CD14-positive monocyte (primary cell): ENCODE data around the gene FAM151B. TPM values are rescaled to one million over a fixed set of nuclear protein-coding genes. Genes with fewer than 3 reads are reported as not detected.

ENCODE experiments used
- DNase-seq, 3 donors: peaks; one replicate each; pipeline ENCODE4 v3.0.0-alpha.2; 2011 to 2022
- H2AFZ ChIP-seq: 2 replicates; pipeline ENCODE4 v1.6.0; 2012; ENCODE audit warnings: mild to moderate bottlenecking, low read depth, low read length, inconsistent platforms; ENCODE audit not compliant: insufficient read depth, poor library complexity, severe bottlenecking
- H3K27ac ChIP-seq, 2 donors: 1 replicate in 1 of 2; 2 replicates in 1 of 2; pipeline ENCODE4 v1.5.1; 2012 to 2013; ENCODE audit warnings: low read length in 2 of 2, control low read depth in 1 of 2, inconsistent platforms in 1 of 2, low read depth in 1 of 2, mild to moderate bottlenecking in 1 of 2
- H3K27me3 ChIP-seq, 2 donors: one replicate each; pipeline versions ENCODE4 v1.6.0 to v1.6.1; 2011 to 2013; ENCODE audit warnings: low read length in 2 of 2; ENCODE audit not compliant: control insufficient read depth in 2 of 2, insufficient read depth in 2 of 2
- H3K36me3 ChIP-seq, 2 donors: replicated peaks in 1 of 2; 1 replicate in 1 of 2; 2 replicates in 1 of 2; pipeline versions ENCODE4 v1.5.1 to v1.6.1; 2012 to 2013; ENCODE audit warnings: low read length in 2 of 2, control low read depth in 1 of 2, inconsistent platforms in 1 of 2, mild to moderate bottlenecking in 1 of 2; ENCODE audit not compliant: insufficient read depth in 2 of 2, control insufficient read depth in 1 of 2
- H3K4me1 ChIP-seq, 2 donors: 1 replicate in 1 of 2; 2 replicates in 1 of 2; pipeline versions ENCODE4 v1.5.1 to v1.6.1; 2012 to 2013; ENCODE audit warnings: low read length in 2 of 2, control low read depth in 1 of 2, inconsistent platforms in 1 of 2, mild to moderate bottlenecking in 1 of 2, moderate library complexity in 1 of 2; ENCODE audit not compliant: insufficient read depth in 2 of 2, control insufficient read depth in 1 of 2
- H3K4me2 ChIP-seq: replicated peaks from 2 replicates; pipeline ENCODE3; 2012; ENCODE audit warnings: low read length, moderate library complexity, mild to moderate bottlenecking; ENCODE audit not compliant: poor library complexity, severe bottlenecking; ENCODE audit errors: extremely low read depth
- H3K4me3 ChIP-seq, 3 experiments: fragments of 200-600 bp in 1 of 3; sonication (generic) in 1 of 3; replicated peaks in 1 of 3; 1 replicate in 2 of 3; 2 replicates in 1 of 3; pipeline ENCODE4 v1.5.1; 2011 to 2013; ENCODE audit warnings: low read length in 3 of 3, mild to moderate bottlenecking in 3 of 3, control low read depth in 2 of 3, low read depth in 2 of 3, inconsistent platforms in 1 of 3, moderate library complexity in 1 of 3
- H3K79me2 ChIP-seq: 2 replicates; pipeline ENCODE4 v1.6.0; 2012; ENCODE audit warnings: mild to moderate bottlenecking, control low read depth, inconsistent platforms, low read length, moderate library complexity; ENCODE audit not compliant: insufficient read depth
- H3K9ac ChIP-seq: 2 replicates; pipeline ENCODE4 v1.6.0; 2017; ENCODE audit warnings: low read length, mild to moderate bottlenecking; ENCODE audit not compliant: insufficient read depth, poor library complexity, severe bottlenecking
- H3K9me3 ChIP-seq, 2 donors: replicated peaks in 1 of 2; 1 replicate in 1 of 2; 2 replicates in 1 of 2; pipeline versions ENCODE4 v1.5.1 to v1.6.1; 2012 to 2013; ENCODE audit warnings: low read length in 2 of 2, control low read depth in 1 of 2; ENCODE audit not compliant: control insufficient read depth in 1 of 2, insufficient read depth in 1 of 2
- H4K20me1 ChIP-seq: 2 replicates; pipeline ENCODE4 v1.6.0; 2012; ENCODE audit warnings: mild to moderate bottlenecking, low read length, control low read depth, moderate library complexity; ENCODE audit not compliant: insufficient read depth
- H3K27ac Mint-ChIP-seq, 7 donors: one replicate each; pipeline ENCODE4 v1.8.0; 2020; ENCODE audit warnings: mild to moderate bottlenecking in 7 of 7, mixed read lengths in 7 of 7, moderate library complexity in 6 of 7, inconsistent platforms in 2 of 7
- H3K27me3 Mint-ChIP-seq, 3 donors: one replicate each; pipeline ENCODE4 v1.8.0; 2021 to 2022; ENCODE audit warnings: low read depth in 3 of 3, mild to moderate bottlenecking in 3 of 3, mixed read lengths in 3 of 3, moderate library complexity in 3 of 3, inconsistent platforms in 1 of 3
- H3K36me3 Mint-ChIP-seq, 2 donors: one replicate each; pipeline ENCODE4 v1.8.0; 2020; ENCODE audit warnings: mixed read lengths in 2 of 2, inconsistent platforms in 1 of 2, mild to moderate bottlenecking in 1 of 2
- H3K4me1 Mint-ChIP-seq: one replicate; pipeline ENCODE4 v1.8.0; 2020; ENCODE audit warnings: mild to moderate bottlenecking, mixed read lengths
- H3K4me3 Mint-ChIP-seq, 2 donors: one replicate each; pipeline ENCODE4 v1.8.0; 2020; ENCODE audit warnings: mild to moderate bottlenecking in 2 of 2, mixed read lengths in 2 of 2, moderate library complexity in 1 of 2
- H3K9me3 Mint-ChIP-seq, 7 donors: one replicate each; pipeline ENCODE4 v1.8.0; 2020 to 2022; ENCODE audit warnings: mixed read lengths in 7 of 7, mild to moderate bottlenecking in 6 of 7, moderate library complexity in 6 of 7, inconsistent platforms in 2 of 7
- WGBS: methylation state at CpG from one replicate; pipeline ENCODE4 v1.1.5; 2013; ENCODE audit warnings: missing lambda C conversion rate; ENCODE audit not compliant: insufficient coverage; 5-methylcytosine and 5-hydroxymethylcytosine counted together
- intact Hi-C, 2 donors: fragments of 100-400 bp; cut with micrococcal nuclease; formaldehyde crosslinking; loops; one replicate each; pipeline versions ENCODE4 v1.15.0 to v1.15.1; 2023
- polyA plus RNA-seq, 3 donors: library from polyadenylated mRNA; depleted of rRNA in 1 of 3; unstranded in 2 of 3; stranded (reverse) in 1 of 3; fragments of 300-500 nt in 2 of 3; fragments of >200 nt in 1 of 3; fragmentation: Illumina TruSeq in 2 of 3; gene quantifications; 1 replicate in 2 of 3; 2 replicates in 1 of 3; pipeline ENCODE4 v1.2.3, GENCODE V29; 2012 to 2021
- TF ChIP-seq, protein P1 (sequence below): fragments of 200-600 bp; IDR thresholded peaks from one replicate; pipeline ENCODE4 v1.8.0; 2022; ENCODE audit warnings: antibody characterized with exemption, mild to moderate bottlenecking

The FAM151B gene
- polyA plus RNA-seq, 3 donors: 3.2 to 10.2 (median 4.5) TPM

DNA sequence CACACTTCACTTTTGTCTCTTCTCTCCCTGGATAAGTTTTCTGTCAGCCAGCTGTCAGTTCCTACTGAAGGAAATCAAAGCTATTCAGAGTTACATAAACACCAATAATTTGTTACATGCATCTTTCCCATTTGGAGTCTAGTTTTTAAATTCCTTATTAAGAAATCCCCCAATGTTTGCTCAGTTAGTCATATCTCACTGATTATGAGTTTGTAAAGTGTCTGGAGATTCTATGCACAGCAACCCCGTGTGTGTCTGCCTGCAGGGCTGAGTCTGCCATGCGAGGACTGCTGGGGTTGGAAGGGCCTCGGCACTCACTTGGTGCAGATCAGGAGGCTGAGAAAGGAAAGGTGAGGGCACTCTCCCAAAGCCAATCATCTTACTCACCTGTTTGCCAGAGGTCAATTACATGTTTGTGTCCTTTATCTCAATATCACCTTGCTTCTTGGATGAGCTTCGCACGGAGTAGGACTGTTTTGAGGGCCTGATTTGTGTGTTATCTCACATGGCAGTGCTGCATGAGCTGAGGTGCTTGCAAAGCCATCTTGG, 78.9 kb downstream of the FAM151B start:
- peaks cover 42 to 80% of the 10 kb centered on the region in 2 donors for H3K27me3 ChIP-seq
- DNase-seq: no peak
- peaks cover 16 to 20% of the 10 kb centered on the region in 2 donors for H3K4me1 ChIP-seq
- no peaks in the 10 kb centered on the region for H4K20me1 ChIP-seq
- intact Hi-C loops: no loop called here
- 100% methylated on average over 2 of the region's 5 CpGs for WGBS
- H3K36me3 ChIP-seq: no peaks in the 10 kb centered on the region
- Mint-ChIP-seq H3K27me3 (peaks cover 57 to 89% (median 64%) of the 10 kb centered on the region in 3 donors), H3K9me3 (peaks cover 0 to 14% (median 3%) of the 10 kb centered on the region in 7 donors), H3K36me3 (peaks cover 2 to 7% of the 10 kb centered on the region in 2 donors), H3K27ac (no peak overlapping the region), H3K4me1 (peaks cover 9% of the 10 kb centered on the region), H3K4me3 (peak overlapping the region in 1 of 2 donors; percentile 4)
- H3K9me3 ChIP-seq: peaks cover 0 to 15% of the 10 kb centered on the region in 2 donors
- no peak overlapping the region for H3K9ac ChIP-seq
- TF ChIP-seq, protein P1, sequence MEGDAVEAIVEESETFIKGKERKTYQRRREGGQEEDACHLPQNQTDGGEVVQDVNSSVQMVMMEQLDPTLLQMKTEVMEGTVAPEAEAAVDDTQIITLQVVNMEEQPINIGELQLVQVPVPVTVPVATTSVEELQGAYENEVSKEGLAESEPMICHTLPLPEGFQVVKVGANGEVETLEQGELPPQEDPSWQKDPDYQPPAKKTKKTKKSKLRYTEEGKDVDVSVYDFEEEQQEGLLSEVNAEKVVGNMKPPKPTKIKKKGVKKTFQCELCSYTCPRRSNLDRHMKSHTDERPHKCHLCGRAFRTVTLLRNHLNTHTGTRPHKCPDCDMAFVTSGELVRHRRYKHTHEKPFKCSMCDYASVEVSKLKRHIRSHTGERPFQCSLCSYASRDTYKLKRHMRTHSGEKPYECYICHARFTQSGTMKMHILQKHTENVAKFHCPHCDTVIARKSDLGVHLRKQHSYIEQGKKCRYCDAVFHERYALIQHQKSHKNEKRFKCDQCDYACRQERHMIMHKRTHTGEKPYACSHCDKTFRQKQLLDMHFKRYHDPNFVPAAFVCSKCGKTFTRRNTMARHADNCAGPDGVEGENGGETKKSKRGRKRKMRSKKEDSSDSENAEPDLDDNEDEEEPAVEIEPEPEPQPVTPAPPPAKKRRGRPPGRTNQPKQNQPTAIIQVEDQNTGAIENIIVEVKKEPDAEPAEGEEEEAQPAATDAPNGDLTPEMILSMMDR: no peak
- no peak overlapping the region for H3K27ac ChIP-seq
- H2AFZ ChIP-seq: no peak overlapping the region
- no peak overlapping the region for H3K4me2 ChIP-seq
- H3K4me3 ChIP-seq: no peak overlapping the region
- no peaks in the 10 kb centered on the region for H3K79me2 ChIP-seq

DNA sequence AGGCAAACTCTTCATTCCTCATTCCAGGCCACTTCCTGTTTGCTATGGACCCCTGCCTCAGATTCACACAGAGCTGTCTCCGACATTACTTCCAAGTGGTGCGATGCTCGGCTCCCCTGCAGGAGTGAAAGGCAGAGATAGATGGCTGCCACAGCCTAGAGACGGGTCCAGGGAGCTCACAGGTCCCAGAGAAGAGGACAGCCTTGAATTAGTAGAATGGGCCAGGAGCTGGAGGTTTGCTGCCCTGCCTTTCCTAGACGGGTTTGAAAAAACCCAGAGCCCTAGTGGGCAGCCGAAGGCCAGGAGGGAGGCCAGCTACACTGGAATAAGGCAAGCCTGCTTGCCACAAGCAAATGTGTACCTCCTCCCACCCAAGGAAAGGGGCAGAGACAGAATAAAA, 80.4 kb downstream of the FAM151B start:
- Mint-ChIP-seq H3K27ac (no peak overlapping the region), H3K27me3 (peaks cover 61 to 89% (median 68%) of the 10 kb centered on the region in 3 donors), H3K36me3 (peaks cover 2 to 7% of the 10 kb centered on the region in 2 donors), H3K9me3 (peaks cover 0 to 17% (median 3%) of the 10 kb centered on the region in 7 donors), H3K4me1 (peaks cover 6% of the 10 kb centered on the region), H3K4me3 (peak overlapping the region in 1 of 2 donors; percentile 77)
- H3K27ac ChIP-seq: no peak overlapping the region
- no peaks in the 10 kb centered on the region for H3K36me3 ChIP-seq
- no peak overlapping the region for H3K9ac ChIP-seq
- H3K27me3 ChIP-seq: peaks cover 48 to 82% of the 10 kb centered on the region in 2 donors
- H3K4me1 ChIP-seq: peaks cover 16 to 20% of the 10 kb centered on the region in 2 donors
- no peak for DNase-seq
- no peaks in the 10 kb centered on the region for H4K20me1 ChIP-seq
- TF ChIP-seq, protein P1: no peak
- H3K9me3 ChIP-seq: peaks cover 0 to 15% of the 10 kb centered on the region in 2 donors
- H2AFZ ChIP-seq: no peak overlapping the region
- intact Hi-C loops: no loop called here
- no peak overlapping the region for H3K4me2 ChIP-seq
- no peaks in the 10 kb centered on the region for H3K79me2 ChIP-seq
- H3K4me3 ChIP-seq: no peak overlapping the region
- 71% methylated on average over 5 of the region's 6 CpGs for WGBS
